Measurements from ENCODE around the gene ZNF790. TPM values are rescaled to one million over a fixed set of nuclear protein-coding genes. Genes with fewer than 3 reads are reported as not detected.

ZNF790 gene
- total RNA-seq (2014; rRNA removed; shearing (Covaris generic)), result 7.2 and 7.9 TPM in 2 replicates

DNA sequence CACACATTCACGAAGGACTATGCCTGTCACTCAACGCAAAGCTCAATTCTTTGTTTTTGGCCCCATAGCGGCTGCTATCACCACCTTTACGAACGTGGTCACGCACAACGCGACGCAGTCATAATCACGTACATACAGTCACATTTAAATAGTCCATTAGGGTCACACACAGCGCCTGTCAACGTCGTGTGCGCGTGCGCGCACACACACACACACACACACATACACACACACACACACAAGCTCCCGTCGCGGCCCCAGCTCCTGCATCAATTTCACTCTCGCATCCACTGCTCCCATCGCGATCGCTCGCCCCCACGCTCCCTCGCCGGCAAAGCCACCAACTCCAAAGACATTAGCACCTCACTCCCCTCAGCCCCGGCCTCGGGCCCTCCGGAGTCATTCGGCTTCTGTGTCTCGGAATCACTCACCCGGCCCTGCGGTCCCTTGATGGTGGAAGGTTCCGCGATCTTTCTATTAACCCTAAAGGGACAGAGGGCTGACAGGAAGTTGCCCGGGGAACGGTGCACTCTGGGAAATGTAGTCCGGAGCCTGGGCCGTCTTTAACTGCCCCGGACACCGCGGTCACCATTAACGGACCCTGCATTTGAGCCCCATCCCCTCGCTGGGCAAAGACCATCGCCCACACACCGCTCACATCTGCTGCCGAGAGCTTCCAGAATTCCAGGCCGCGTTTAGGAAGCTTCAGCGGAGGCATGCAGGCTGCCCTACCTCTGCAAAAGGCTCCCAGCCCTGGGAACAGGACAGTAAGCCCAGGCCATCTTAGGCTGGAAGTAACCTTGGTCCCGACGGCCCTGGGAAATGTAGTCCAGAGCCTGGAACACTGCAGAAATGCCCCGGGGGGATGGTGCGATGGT, at the start of gene ZNF790:
Gene ZNF790, minus strand, starts transcription at position 482 of the 878 bp plus-strand sequence. CDS start 12,768 bp downstream, outside the sequence.
- peak; percentile 93 for DNase-seq (ENCODE audit: low read depth)

DNA sequence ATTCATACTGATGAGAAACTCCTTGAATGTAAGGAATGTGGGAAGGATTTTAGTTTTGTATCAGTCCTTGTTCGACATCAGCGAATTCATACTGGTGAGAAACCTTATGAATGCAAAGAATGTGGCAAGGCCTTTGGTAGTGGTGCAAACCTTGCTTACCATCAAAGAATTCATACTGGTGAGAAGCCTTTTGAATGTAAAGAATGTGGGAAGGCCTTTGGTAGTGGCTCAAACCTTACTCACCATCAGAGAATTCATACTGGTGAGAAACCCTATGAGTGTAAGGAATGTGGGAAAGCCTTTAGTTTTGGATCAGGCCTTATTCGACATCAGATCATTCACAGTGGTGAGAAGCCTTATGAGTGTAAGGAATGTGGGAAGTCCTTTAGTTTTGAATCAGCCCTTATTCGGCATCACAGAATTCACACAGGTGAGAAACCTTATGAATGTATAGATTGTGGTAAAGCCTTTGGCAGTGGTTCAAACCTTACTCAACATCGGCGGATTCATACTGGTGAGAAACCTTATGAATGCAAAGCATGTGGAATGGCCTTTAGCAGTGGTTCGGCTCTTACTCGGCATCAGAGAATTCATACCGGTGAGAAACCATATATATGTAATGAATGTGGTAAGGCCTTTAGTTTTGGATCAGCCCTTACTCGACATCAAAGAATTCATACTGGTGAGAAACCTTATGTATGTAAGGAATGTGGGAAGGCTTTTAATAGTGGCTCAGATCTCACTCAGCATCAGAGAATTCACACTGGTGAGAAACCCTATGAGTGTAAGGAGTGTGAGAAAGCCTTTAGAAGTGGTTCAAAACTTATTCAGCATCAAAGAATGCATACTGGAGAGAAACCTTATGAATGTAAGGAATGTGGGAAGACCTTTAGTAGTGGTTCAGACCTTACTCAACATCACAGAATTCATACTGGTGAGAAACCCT, 39.1 kb upstream of the ZNF790 start:
- DNase-seq (ENCODE audit: low read depth), result no peak

DNA sequence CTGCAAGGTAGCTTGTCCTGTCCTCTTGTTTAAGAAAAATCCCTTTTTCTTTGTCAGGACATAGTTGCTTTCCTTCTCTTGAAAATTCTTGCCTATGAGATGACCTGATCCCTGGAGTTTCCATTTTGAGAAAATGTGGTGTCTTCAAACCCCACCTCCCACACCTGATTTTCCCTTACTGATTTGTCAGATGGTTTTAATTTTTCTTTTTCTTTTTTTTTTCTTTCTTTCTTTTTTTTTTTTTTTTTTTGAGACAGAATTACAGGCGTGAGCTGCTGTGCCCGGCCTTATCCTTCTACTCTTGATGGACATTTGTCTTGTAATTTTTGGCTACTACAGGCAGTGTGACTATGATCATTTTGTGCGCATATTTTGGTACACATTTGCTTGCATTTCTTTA, 13.7 kb upstream of the ZNF790 start:
- no peak for DNase-seq (ENCODE audit: low read depth)

DNA sequence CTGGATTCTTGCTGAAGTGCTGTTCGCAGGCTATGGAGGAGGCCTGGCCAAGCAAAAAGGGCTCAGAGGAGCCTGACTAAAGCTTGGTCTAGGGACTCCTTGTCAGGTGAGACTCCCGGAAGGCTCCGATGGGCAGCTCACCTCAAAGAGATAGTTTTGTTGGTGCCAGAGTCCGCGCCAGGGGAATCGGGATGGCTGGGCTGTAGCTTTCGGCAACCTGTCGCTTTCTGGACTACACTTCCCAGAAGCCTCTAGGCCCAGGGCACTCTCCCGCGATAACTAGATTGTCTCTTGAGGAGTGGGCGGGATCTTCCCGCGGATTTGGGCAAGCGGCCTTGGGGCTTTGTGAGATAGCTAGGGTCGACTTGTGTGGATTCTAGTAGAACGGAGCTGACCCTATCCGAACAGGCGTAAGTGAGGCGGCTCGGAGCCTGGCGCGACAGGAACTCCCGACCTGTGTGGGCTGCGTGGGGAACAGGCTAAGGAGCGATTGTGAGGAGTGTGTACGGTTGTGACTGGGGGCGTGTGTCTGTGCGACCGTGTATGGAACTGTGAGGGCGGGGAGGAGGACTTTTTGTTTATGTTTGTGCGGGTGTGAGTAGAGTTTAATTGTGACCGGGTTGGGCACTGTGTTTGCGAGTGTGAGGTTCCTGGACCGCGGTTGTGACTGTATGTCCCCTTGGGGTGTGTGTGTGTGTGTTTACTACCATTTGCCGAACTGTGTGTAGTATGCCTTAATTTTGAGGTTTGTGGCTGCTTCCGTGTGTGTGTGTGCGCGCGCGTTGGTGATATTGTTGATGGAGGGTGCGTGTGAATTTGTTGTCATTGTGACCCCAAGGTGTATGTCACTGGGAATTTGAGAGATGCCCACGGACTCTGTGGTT, 12.6 kb upstream of the ZNF790 start, which contains the start of gene ZNF345:
Gene ZNF345, plus strand, starts transcription at position 318 of the 884 bp plus-strand sequence. CDS start 25,955 bp downstream, outside the sequence.
- DNase-seq (ENCODE audit: low read depth), result peak; percentile 95

DNA sequence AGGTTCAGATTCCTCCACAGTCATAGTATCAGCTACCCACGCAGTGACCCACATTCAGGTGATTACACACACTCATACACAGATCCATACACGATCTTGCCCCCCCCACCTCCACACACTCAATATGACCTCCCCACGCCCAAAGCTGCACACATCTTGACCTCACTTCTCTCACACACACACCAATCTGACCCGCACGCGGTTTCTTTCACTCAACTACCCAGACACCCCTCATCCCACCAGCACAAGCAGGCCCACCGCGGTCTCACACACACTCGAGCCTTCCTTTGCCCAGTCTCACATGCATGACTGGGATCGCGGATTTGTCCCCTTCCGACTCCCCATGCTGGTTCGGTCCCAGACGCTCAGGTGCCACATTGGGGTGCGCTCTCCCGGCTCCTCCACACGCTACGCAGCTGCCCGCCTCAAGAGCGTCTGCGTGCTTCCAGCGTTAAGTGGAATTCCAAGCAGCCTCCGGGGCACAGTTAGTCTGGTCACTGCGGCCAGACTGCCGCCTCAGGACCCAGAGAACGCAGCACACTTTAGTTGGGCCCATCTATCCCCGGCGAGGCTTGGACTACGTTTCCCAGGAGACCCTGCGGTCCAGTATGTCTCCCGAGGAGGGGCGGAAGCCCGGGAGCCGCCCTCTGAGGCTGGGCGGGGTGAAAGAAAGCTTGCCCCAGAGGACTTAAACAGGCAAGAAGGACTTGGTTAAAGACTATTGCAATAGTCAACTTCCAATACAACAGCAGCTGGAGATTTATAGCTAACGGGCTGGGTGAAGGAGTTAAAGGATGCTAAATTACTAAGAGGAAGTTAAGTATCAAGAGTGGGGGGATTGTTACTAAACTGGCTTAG, 11.7 kb upstream of the ZNF790 start:
- DNase-seq (ENCODE audit: low read depth), result peak; percentile 92

DNA sequence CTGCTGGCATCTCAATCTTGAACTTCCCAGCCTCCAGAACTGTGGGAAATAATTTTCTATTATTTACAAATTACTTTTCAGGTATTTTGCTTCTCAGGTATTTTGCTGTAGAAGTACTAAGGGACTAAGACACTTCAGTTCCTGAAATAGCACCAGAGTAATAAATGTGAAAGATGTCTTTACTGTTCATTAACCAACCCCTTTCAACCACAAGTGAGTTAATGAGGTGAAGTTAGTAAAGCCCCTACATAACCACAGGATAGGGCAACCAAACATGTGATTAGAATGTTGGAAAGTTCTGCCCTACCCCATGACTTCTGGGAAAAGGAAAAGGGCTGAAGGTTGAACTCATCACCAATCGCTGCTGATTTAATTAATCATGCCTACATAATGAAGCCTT, 9.8 kb upstream of the ZNF790 start:
- no peak for DNase-seq (ENCODE audit: low read depth)

DNA sequence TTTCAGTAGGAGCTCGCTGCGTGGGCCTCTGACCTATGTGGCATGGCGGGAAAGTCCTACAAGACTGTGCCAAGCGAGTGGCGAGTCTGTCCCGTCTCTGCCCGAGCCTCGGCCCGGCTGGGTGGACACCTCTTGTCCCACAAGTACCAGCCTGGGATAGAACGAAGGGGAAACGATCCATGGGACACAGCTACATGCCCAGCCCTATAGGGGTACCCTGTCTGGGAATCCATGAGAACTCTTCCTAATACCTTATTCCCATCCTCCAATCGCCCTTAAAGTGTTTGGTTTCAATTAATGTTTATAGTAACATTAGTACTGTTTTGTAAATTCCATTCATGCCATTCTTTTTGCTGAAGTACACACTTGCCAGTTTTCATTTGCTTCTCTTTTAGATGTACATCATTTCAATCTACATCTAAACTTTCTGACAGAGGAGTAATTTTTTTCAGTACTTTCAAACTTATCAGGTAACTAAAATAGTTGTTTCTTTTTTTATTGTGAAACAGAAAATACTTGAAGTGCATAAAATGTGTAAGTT, 667 bp upstream of the ZNF790 start:
- no peak for DNase-seq (ENCODE audit: low read depth)

DNA sequence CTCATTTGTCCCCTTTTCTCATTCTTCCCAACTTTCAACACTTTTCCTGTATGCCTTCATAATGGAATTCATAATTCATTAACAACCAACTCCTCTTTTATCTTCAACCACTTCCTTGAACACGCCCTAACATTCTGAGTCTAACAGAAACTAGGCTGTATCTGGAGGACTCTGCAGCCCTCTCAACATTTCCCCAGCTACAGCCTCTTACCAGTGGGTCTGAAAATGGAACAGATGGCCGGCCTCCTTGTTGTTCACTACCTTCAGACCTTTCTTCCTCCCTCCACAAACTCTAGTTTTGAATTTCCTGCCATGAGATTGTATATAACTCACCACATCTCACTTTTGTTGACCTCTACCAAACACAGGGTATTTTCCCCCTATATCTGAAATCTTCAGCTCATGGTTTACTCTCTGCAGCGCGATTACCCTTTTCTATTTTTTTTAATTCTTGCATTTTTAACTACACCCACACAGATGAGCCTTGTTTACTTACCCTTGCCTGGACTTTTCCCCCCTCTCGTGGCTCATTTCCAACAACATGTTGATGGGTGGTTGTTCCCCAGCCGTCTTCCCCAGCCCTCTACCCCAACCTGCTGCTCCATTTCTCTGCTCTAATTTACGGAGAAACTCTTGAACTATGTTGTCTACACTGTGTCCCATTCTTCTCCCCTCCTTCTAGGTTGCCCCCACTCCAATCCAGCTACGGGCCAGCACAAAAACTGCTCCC, 846 bp downstream of the ZNF790 start:
- DNase-seq (ENCODE audit: low read depth), result no peak

DNA sequence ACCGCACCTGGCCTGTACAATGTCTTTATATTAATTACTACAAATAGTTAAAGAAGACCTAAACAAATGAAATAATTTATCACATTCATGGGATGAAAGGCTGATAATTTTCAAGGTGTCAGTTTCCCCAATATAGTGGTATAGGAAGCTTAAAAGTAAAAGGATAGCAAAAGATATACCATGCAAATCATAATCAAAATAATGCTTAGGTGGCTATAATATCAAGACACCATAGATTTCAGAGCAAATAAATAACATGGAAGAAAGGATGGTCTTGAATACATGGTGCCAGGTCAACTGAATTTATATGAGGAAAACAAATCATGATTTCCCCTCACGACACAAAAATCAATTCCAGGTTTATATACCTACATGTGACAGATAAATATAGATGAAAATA, 4.8 kb downstream of the ZNF790 start:
- no peak for DNase-seq (ENCODE audit: low read depth)

DNA sequence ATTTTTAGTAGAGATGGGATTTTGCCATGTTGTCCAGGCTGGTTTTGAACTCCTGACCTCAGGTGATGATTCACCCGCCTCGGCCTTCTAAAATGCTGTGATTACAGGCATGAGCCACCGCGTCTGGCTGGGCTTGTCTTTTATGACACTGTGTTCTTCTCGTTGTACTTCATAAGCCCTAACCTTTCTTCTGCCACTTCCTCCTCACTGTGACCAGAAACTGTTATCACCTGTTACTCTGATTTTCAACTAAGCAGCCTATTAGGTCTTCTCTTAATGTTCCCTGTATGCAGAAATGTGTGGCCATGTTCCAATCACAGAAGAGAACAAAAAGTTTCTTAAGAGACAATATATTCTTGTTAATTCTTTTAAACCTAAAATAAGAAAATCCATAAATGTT, 16.4 kb downstream of the ZNF790 start:
- DNase-seq (ENCODE audit: low read depth), result no peak

DNA sequence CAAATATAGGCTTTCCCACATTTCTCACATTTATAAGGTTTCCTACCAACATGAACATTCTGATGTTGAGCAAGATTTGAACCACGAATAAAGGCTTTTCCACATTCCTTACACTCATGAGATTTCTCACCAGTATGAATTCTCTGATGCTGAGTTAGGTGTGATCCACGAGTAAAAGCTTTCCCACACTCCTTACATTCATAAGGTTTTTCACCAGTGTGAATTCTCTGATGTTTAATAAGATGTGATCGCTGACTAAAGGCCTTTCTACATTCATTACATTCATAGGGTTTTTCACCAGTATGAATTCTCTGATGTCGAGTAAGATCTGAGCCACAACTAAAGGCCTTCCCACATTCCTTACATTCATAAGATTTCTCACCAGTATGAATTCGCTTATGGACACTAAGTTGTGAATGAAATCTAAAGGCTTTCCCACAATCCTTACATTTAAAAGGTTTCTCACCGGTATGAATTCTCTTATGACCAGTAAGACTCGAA, 19.0 kb downstream of the ZNF790 start:
- peak; percentile 6 for DNase-seq (ENCODE audit: low read depth)

DNA sequence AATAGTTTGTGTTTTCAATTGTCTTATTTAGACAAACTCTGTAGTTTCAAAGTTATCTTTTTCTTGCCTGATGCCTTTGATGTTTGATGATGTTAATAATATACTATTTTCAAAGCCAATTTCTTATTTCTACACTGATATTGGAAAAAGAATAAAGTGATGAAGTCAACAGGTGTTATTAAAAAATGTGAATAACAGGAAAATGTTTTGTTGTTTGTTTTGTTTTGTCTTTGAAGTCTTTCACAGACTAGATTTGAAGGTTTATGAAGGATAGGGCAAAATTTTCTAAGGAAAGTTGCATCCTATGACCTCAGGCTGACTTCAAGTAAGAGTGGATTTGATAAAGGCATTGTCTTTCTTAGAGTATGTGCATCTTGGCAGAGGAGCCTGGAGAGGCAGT, 31.2 kb downstream of the ZNF790 start:
- no peak for DNase-seq (ENCODE audit: low read depth)

DNA sequence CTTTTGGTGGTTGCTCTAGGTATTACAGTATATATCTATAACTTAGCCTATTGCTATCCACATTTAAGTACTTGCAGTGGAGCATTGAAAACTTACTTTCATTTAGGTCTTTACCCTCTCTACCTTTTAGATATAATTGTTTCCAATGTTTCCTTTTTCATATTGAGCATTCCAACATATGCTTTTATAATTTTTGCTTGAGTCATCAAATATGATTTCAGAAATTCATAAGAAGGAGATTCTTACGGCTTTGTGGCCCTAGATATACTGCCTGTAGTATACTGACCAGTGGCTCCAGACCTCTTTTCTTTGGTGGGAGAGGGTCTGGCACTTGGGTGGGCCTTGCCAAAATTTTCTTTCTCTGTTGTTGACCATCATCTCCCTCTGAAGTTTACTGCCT, 32.8 kb downstream of the ZNF790 start:
- no peak for DNase-seq (ENCODE audit: low read depth)

DNA sequence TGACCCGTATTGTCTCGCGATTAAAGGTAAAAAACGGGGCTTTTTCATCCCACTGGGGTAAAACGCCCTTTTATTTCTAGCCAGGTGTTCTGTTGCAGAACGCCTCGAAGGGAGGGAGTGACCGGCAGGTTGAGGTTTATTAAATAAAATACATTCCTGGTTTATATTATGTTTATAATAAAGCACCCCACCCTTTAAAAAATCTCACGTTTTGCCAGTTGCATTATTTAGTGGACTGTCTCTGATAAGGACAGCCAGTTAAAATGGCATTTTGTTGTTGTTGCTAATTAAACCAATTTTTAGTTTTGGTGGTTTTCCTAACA, 40.4 kb downstream of the ZNF790 start:
- DNase-seq (ENCODE audit: low read depth), result no peak

DNA sequence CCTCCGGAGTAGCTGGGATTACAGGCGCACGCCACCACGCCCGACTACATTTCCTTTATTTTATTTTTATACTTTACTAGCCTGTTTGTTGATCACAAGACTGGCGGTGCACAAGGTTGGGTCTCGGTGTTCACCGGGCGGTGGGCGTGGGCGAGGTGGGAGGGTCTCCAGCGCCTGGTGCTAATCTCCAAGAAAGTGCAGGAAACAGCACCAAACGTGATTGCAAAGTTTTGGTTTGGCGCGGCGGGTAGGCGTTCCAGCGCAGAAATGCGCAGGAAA, 41.5 kb downstream of the ZNF790 start:
- DNase-seq (ENCODE audit: low read depth), result no peak

DNA sequence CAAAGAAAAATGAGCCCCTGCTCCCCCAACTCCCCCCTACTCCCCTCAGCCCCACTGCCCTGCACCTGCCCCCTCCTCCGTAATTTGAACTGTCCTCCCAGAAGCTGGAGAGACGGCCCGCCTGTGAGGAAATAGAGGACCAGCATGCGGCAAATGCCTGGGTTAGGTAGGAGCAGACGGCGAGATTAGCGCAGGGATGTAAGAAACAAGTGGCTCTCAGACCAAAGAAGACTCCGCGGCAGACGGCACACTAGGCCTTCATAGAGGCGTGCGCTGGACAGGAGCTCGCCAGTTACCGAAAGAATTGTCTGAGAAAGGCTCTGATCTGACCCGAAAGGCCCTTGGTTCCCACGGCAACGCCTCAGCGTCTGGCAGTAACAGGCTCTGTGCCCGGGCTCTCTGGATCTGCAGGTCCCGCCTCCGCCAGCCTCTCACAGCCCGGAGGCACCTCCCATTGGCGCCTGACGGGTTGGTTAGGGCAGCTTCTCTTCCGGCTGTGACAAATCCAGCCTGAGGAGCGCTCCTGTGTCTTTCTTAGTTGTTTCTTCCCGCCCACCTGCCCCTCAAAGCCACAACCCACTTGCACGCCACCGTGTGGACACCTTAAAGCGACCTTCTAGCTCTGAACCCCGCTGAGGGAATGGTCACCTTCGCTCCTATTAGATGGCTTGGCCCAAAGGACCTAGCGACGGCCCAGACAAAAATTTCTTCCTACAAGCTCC, 46.6 kb downstream of the ZNF790 start:
- DNase-seq (ENCODE audit: low read depth), result peak; percentile 29

DNA sequence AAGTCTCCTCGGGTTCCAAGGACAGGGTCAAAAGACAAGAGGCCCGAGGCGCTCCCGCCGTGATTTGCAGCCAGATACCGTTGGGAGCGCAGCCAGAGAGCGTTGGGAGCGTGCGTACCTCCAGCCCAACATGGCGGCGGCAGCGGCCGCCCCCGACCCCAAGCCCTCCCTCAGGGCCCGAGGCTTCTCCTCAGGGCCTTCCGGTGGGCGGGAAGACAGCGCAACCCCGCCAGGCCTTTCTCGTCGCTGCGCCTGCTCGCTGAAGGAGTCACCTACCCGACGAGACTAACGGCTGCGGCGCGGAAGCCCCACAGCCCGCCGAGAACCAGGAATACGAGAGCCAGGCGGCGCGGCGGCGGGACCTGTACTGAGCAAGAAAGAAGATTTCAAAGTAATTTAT, 62.4 kb downstream of the ZNF790 start:
- DNase-seq (ENCODE audit: low read depth), result no peak

DNA sequence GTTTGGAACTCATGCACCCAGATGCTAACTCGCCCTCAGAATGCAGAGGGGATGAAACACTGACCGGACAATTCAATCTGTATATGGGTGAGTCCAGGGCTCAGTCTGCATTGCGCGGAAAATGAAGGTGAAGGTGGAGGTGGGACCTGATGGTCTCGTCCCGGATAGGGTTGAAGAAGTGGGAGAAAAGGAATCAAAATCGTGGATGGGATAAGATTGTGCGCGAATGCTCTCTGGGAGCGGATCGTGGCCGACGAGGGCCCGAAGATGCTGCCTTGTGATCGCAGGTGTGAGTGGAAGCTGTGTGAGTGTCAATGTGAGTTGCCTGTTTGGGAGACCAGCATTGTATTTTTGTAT, 65.0 kb downstream of the ZNF790 start:
- no peak for DNase-seq (ENCODE audit: low read depth)
